Spleen (tissue), 7 donors: ENCODE data around the gene GLT8D1.

Experiments
- CTCF ChIP-seq, 11 experiments: fragments of 200-600 bp in 7 of 11; fragments of 450-650 bp in 4 of 11; sonication (generic) in 4 of 11; IDR thresholded peaks in 8 of 11; conservative IDR thresholded peaks in 3 of 11; 1 replicate in 7 of 11; 2 replicates in 4 of 11; pipeline versions ENCODE4 v1.4.0 to v1.8.0; 2016 to 2021; ENCODE audit warnings: antibody characterized with exemption in 11 of 11, inconsistent platforms in 4 of 11, mild to moderate bottlenecking in 1 of 11
- POLR2AphosphoS5 ChIP-seq, 3 donors: sonication (generic); formaldehyde crosslinking; IDR thresholded peaks; one replicate each; pipeline ENCODE4 v1.5.1; 2017; ENCODE audit warnings: antibody characterized with exemption in 3 of 3
- donor health status: DM: no; HTN: no; CAD: no; lungs with moderate emphysema.
- donor health status: DM: no; HTN: no; CAD: no.
- donor health status: DM: no; HTN: no; CAD: no.

- TF ChIP-seq CTCF (IDR thresholded peaks at IDR 0.05 in 8 of 11, conservative IDR thresholded peaks at IDR 0.05 in 3 of 11) (no peak), POLR2AphosphoS5 (IDR thresholded peaks at IDR 0.05) (no peak)
These were observed 18.9 kb upstream of the GLT8D1 start for GRCh38 chr3:52724511-52724910.
